Nephron (organoid): ENCODE data around the gene MAP4K4.
"Not testable (repeated sequence)": the region's sequence is repeated elsewhere in the genome, so short reads cannot be mapped to it uniquely, and the experiment has no call there.

Experiments used
- H3K27ac Mint-ChIP-seq, 3 experiments: 2 replicates each; pipeline ENCODE4 v1.8.0; 2020; ENCODE audit warnings: mixed read lengths in 3 of 3, mild to moderate bottlenecking in 2 of 3, moderate library complexity in 1 of 3
- H3K27me3 Mint-ChIP-seq: 2 replicates; pipeline ENCODE4 v1.8.0; 2021; ENCODE audit warnings: low read depth, mild to moderate bottlenecking, moderate library complexity, mixed read lengths
- H3K36me3 Mint-ChIP-seq: 2 replicates; pipeline ENCODE4 v1.8.0; 2020; ENCODE audit warnings: low read depth, mixed read lengths
- H3K4me1 Mint-ChIP-seq: 2 replicates; pipeline ENCODE4 v1.8.0; 2020; ENCODE audit warnings: mixed read lengths
- H3K4me3 Mint-ChIP-seq, 3 experiments: 2 replicates each; pipeline ENCODE4 v1.8.0; 2020; ENCODE audit warnings: mild to moderate bottlenecking in 3 of 3, mixed read lengths in 3 of 3, moderate library complexity in 2 of 3
- H3K9me3 Mint-ChIP-seq: 2 replicates; pipeline ENCODE4 v1.8.0; 2020; ENCODE audit warnings: mixed read lengths
- TF ChIP-seq, protein P1 (sequence below), 3 experiments: fragments of 200-600 bp; sonication (generic); IDR thresholded peaks; one replicate each; pipeline ENCODE4 v1.5.0; 2021; ENCODE audit warnings: antibody characterized with exemption in 3 of 3; ENCODE audit not compliant: unreplicated experiment in 3 of 3

The MAP4K4 gene

DNA sequence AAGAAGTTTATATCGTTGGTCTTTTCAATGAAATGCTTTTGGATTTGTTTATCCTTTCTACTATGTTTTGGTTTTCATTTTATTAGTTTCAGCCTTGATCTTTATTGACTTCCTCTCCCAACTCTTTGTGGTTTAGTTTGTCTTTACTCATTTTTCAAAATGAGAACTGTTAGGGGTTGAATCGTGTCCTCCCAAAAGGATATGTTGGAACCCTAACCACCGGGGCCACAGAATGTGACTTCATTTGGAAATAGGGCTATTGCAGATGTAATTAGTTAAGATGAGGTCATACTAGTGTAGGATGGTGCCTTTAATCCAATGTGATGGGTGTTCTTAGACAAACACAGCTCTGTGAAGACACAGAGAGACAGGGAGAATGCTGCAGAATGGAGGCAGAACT lies 233.9 kb downstream of the MAP4K4 start:
- TF ChIP-seq, protein P1, sequence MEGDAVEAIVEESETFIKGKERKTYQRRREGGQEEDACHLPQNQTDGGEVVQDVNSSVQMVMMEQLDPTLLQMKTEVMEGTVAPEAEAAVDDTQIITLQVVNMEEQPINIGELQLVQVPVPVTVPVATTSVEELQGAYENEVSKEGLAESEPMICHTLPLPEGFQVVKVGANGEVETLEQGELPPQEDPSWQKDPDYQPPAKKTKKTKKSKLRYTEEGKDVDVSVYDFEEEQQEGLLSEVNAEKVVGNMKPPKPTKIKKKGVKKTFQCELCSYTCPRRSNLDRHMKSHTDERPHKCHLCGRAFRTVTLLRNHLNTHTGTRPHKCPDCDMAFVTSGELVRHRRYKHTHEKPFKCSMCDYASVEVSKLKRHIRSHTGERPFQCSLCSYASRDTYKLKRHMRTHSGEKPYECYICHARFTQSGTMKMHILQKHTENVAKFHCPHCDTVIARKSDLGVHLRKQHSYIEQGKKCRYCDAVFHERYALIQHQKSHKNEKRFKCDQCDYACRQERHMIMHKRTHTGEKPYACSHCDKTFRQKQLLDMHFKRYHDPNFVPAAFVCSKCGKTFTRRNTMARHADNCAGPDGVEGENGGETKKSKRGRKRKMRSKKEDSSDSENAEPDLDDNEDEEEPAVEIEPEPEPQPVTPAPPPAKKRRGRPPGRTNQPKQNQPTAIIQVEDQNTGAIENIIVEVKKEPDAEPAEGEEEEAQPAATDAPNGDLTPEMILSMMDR (IDR thresholded peaks at IDR 0.05; ENCODE audit: unreplicated experiment in 3 of 3), result no peak
- Mint-ChIP-seq H3K4me1 (no peaks in the 10 kb centered on the region), H3K36me3 (no peaks in the 10 kb centered on the region), H3K4me3 (no peak overlapping the region), H3K9me3 (peaks cover 27% of the 10 kb centered on the region), H3K27ac (no peak overlapping the region), H3K27me3 (no peaks in the 10 kb centered on the region)

DNA sequence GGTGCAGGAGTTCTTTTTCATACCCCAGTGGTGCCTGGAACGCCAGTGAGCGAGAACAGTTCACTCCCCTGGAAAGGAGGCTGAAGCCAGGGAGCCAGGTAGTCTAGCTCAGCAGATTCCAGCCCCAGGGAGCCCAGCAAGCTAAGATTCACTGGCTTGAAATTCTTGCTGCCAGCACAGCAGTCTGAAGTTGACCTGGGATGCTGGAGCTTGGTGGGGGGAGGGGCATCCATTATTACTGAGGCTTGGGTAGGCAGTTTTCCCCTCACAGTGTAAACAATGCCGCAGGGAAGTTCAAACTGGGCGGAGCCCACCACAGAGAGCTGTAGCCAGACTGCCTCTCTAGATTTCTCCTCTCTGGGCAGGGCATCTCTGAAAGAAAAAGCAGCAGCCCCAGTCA lies 238.3 kb downstream of the MAP4K4 start:
- not testable (repeated sequence) for H3K27me3 Mint-ChIP-seq, H3K4me3 Mint-ChIP-seq, H3K36me3 Mint-ChIP-seq, H3K27ac Mint-ChIP-seq, H3K4me1 Mint-ChIP-seq
- peaks cover 29% of the 10 kb centered on the region for H3K9me3 Mint-ChIP-seq

DNA sequence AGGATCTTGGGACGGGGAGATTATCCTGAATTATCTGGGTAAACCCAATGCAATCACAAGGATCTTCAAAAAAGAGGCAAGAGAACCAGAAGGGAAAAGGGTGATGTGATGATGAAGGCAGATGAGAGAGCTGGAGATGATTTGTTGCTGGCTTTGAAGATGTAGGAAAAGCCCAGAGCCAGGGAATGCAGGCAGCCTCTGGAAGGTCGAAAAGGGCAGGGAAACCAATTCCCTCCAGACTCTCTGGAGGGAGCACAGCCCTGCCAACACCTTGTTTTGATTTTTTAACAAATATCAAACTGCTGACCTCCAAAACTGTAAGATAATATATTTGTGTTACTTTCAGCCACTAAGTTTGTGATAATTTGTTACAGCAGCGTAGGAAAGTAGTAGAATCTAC lies 245.3 kb downstream of the MAP4K4 start:
- Mint-ChIP-seq H3K27ac (no peak overlapping the region), H3K36me3 (no peaks in the 10 kb centered on the region), H3K4me1 (peaks cover 24% of the 10 kb centered on the region), H3K27me3 (peaks cover 7% of the 10 kb centered on the region), H3K9me3 (peaks cover 14% of the 10 kb centered on the region), H3K4me3 (no peak overlapping the region)
- TF ChIP-seq, protein P1 (IDR thresholded peaks at IDR 0.05; ENCODE audit: unreplicated experiment in 3 of 3), result no peak
